B cell (primary cell): ENCODE measurements around the gene FAM177B. TPM values are rescaled to one million over a fixed set of nuclear protein-coding genes. Genes with fewer than 3 reads are reported as not detected.

Experiments
- ATAC-seq: fragments of 200-7000 bp; cut with Tn5 transposase; one replicate; pipeline ENCODE4 v1.10.0; 2021; ENCODE audit warnings: low read depth, mild to moderate bottlenecking, moderate number of reproducible peaks, moderate library complexity
- CTCF ChIA-PET: fragments of 350-600 bp; sonication (Branson Sonifier 250); formaldehyde crosslinking; loops from one replicate; lab custom pipeline; 2021; ENCODE audit warnings: antibody characterized with exemption, inconsistent platforms; lab: Charles Lee
- POLR2A ChIA-PET: fragments of 350-600 bp; sonication (Branson Sonifier 250); formaldehyde crosslinking; loops from one replicate; lab custom pipeline; 2021; ENCODE audit warnings: antibody characterized with exemption; lab: Charles Lee
- DNase-seq: peaks from one replicate; pipeline ENCODE4 v3.0.0; 2013
- H2AFZ ChIP-seq: 2 replicates; pipeline ENCODE4 v1.6.1; 2012; ENCODE audit warnings: mild to moderate bottlenecking, low read depth, low read length; ENCODE audit not compliant: insufficient read depth, poor library complexity, severe bottlenecking
- H3K27ac ChIP-seq, 2 donors: 1 replicate in 1 of 2; 2 replicates in 1 of 2; pipeline ENCODE4 v1.5.1; 2012 to 2013; ENCODE audit warnings: low read length in 2 of 2, mild to moderate bottlenecking in 2 of 2, moderate library complexity in 1 of 2
- H3K27me3 ChIP-seq, 4 experiments: fragments of 200-600 bp in 1 of 4; sonication (generic) in 1 of 4; replicated peaks in 1 of 4; 1 replicate in 2 of 4; 2 replicates in 2 of 4; pipeline versions ENCODE4 v1.6.1 to v1.7.0; 2013 to 2016; ENCODE audit warnings: low read length in 3 of 4, mild to moderate bottlenecking in 2 of 4, mixed read lengths in 1 of 4, moderate library complexity in 1 of 4; ENCODE audit not compliant: insufficient read depth in 4 of 4, control insufficient read depth in 3 of 4; ENCODE audit errors: control extremely low read depth in 1 of 4
- H3K36me3 ChIP-seq, 2 experiments: replicated peaks in 1 of 2; 1 replicate in 1 of 2; 2 replicates in 1 of 2; pipeline versions ENCODE4 v1.6.1 to v1.7.1; 2013; ENCODE audit warnings: low read length in 1 of 2; ENCODE audit not compliant: insufficient read depth in 2 of 2, control insufficient read depth in 1 of 2; ENCODE audit errors: control extremely low read depth in 1 of 2, extremely low read depth in 1 of 2
- H3K4me1 ChIP-seq, 2 donors: fragments of 200-600 bp in 1 of 2; sonication (generic) in 1 of 2; 1 replicate in 1 of 2; 2 replicates in 1 of 2; pipeline versions ENCODE4 v1.5.1 to v1.6.1; 2013 to 2017; ENCODE audit warnings: low read length in 2 of 2; ENCODE audit not compliant: control insufficient read depth in 2 of 2, insufficient read depth in 2 of 2
- H3K4me2 ChIP-seq: replicated peaks from 2 replicates; pipeline ENCODE3; 2012; ENCODE audit warnings: mild to moderate bottlenecking, low read depth, low read length; ENCODE audit not compliant: poor library complexity, severe bottlenecking
- H3K4me3 ChIP-seq, 5 experiments: fragments of 200-600 bp in 1 of 5; sonication (generic) in 1 of 5; 1 replicate in 3 of 5; 2 replicates in 2 of 5; pipeline versions ENCODE4 v1.5.1 to v1.7.0; 2011 to 2016; ENCODE audit warnings: low read length in 4 of 5, mild to moderate bottlenecking in 4 of 5, low read depth in 2 of 5, control low read depth in 1 of 5, moderate library complexity in 1 of 5; ENCODE audit not compliant: insufficient read depth in 1 of 5; ENCODE audit errors: control extremely low read depth in 1 of 5, extremely low read depth in 1 of 5
- H3K79me2 ChIP-seq: fragments of 200-600 bp; sonication (generic); one replicate; pipeline ENCODE4 v1.6.0; 2016; ENCODE audit warnings: low read length; ENCODE audit not compliant: control insufficient read depth, insufficient read depth
- H3K9ac ChIP-seq: fragments of 200-600 bp; sonication (generic); 2 replicates; pipeline ENCODE4 v1.6.1; 2017; ENCODE audit warnings: mild to moderate bottlenecking, low read length, moderate library complexity
- H3K9me3 ChIP-seq, 3 donors: one replicate each; pipeline versions ENCODE4 v1.6.1 to v1.7.1; 2013; ENCODE audit warnings: low read length in 2 of 3; ENCODE audit not compliant: control insufficient read depth in 2 of 3, insufficient read depth in 1 of 3; ENCODE audit errors: control extremely low read depth in 1 of 3
- H4K20me1 ChIP-seq: 2 replicates; pipeline ENCODE4 v1.6.0; 2012; ENCODE audit warnings: mild to moderate bottlenecking, low read length; ENCODE audit not compliant: insufficient read depth, control insufficient read depth, poor library complexity, severe bottlenecking
- H3K27ac Mint-ChIP-seq: one replicate; pipeline ENCODE4 v1.8.0; 2021; ENCODE audit warnings: mixed read lengths
- H3K27me3 Mint-ChIP-seq: one replicate; pipeline ENCODE4 v1.8.0; 2021; ENCODE audit warnings: mixed read lengths
- H3K4me1 Mint-ChIP-seq: one replicate; pipeline ENCODE4 v1.8.0; 2021; ENCODE audit warnings: mixed read lengths
- H3K4me3 Mint-ChIP-seq: one replicate; pipeline ENCODE4 v1.8.0; 2021; ENCODE audit warnings: mixed read lengths
- H3K9me3 Mint-ChIP-seq: one replicate; pipeline ENCODE4 v1.8.0; 2022; ENCODE audit warnings: mixed read lengths; ENCODE audit not compliant: insufficient read depth
- CTCF ChIP-seq: fragments of 200-600 bp; IDR thresholded peaks from one replicate; pipeline ENCODE4 v1.8.0; 2022; ENCODE audit warnings: antibody characterized with exemption, mild to moderate bottlenecking
- EZH2 ChIP-seq: IDR thresholded peaks from 2 replicates; pipeline ENCODE4 v1.6.1; 2012; ENCODE audit warnings: borderline replicate concordance, low read depth, mild to moderate bottlenecking, moderate library complexity, low read length; ENCODE audit not compliant: insufficient read depth, poor library complexity, severe bottlenecking
- WGBS: methylation state at CpG from one replicate; pipeline ENCODE4 v1.1.5; 2013; ENCODE audit warnings: missing lambda C conversion rate; ENCODE audit not compliant: insufficient coverage; 5-methylcytosine and 5-hydroxymethylcytosine counted together
- intact Hi-C: fragments of 100-400 bp; cut with micrococcal nuclease; formaldehyde crosslinking; loops from one replicate; pipeline ENCODE4 v1.10.0; 2022
- polyA plus RNA-seq: library from polyadenylated mRNA; depleted of rRNA; stranded (reverse); fragments of >200 nt; gene quantifications from 2 replicates; pipeline ENCODE4 v1.2.3, GENCODE V29; 2012
- total RNA-seq, 2 donors: library from RNA; stranded (reverse); fragments of 120-200 nt in 1 of 2; gene quantifications; 1 replicate in 1 of 2; 2 replicates in 1 of 2; pipeline versions ENCODE4 v1.2.3 to v1.2.4, GENCODE V29; 2013 to 2022

FAM177B gene
- total and polyA plus RNA-seq, 2 donors (not counting 1 experiment from before 2014, with no cell fraction given): 12.8 to 19.9 TPM

- CTCF ChIA-PET: interaction anchor here (0.5 to 1.9 kb wide), 5 partner anchors 10 to 324 kb away, joined by 3 to 5 read pairs (median 4); no protein-coding TSS in a partner anchor
- Histone ChIP-seq H3K79me2 (peaks cover 5% of the 10 kb centered on the region), H3K4me1 (peaks cover 24 to 26% of the 10 kb centered on the region in 2 donors), H3K27me3 (no peaks in the 10 kb centered on the region), H2AFZ (no peak overlapping the region), H4K20me1 (no peaks in the 10 kb centered on the region), H3K36me3 (peaks cover 0 to 2% of the 10 kb centered on the region in 2 experiments), H3K4me3 (no peak overlapping the region), H3K9ac (no peak overlapping the region), H3K27ac (no peak overlapping the region), H3K4me2 (no peak overlapping the region), H3K9me3 (peaks cover 0 to 3% (median 0%) of the 10 kb centered on the region in 3 donors)
- DNase-seq: no peak
- WGBS: 99% methylated on average over 10 of the region's 10 CpGs
- peaks cover 28% of the 10 kb centered on the region for H3K4me1 Mint-ChIP-seq
- intact Hi-C loops: no loop called here
- POLR2A ChIA-PET: interaction anchor here (0.6 kb wide), 1 partner anchor 1700 kb away, joined by 6 read pairs; no protein-coding TSS in a partner anchor
- H3K4me3 Mint-ChIP-seq: no peak overlapping the region
- no peak overlapping the region for H3K27ac Mint-ChIP-seq
- no peaks in the 10 kb centered on the region for H3K9me3 Mint-ChIP-seq
- H3K27me3 Mint-ChIP-seq: no peaks in the 10 kb centered on the region
- no peak for TF ChIP-seq EZH2
- TF ChIP-seq CTCF: no peak
- ATAC-seq: no peak
Measured at GRCh38 chr1:222757646-222758268, 20.8 kb downstream of the FAM177B start.

GRCh38 chr1:222759451-222760035 is 22.5 kb downstream of the FAM177B start:
- Histone ChIP-seq H3K4me2 (no peak overlapping the region), H3K9me3 (peaks cover 0 to under 1% (median 0%) of the 10 kb centered on the region in 3 donors), H3K9ac (no peak overlapping the region), H3K4me3 (no peak overlapping the region), H2AFZ (no peak overlapping the region), H4K20me1 (no peaks in the 10 kb centered on the region), H3K4me1 (peaks cover 9 to 10% of the 10 kb centered on the region in 2 donors), H3K27me3 (no peaks in the 10 kb centered on the region), H3K27ac (no peak overlapping the region), H3K36me3 (peaks cover 0 to 2% of the 10 kb centered on the region in 2 experiments), H3K79me2 (no peaks in the 10 kb centered on the region)
- Mint-ChIP-seq H3K27me3 (no peaks in the 10 kb centered on the region), H3K4me3 (no peak overlapping the region), H3K4me1 (peaks cover 14% of the 10 kb centered on the region), H3K27ac (no peak overlapping the region), H3K9me3 (no peaks in the 10 kb centered on the region)
- DNase-seq (no peak), ATAC-seq (no peak)
- no peak for TF ChIP-seq EZH2
- TF ChIP-seq CTCF: no peak
- 96% methylated on average over 4 of the region's 5 CpGs for WGBS
- CTCF ChIA-PET: interaction anchor here (1.1 kb wide), 1 partner anchor 9 kb away, joined by 3 read pairs; no protein-coding TSS in a partner anchor
- intact Hi-C loops: no loop called here
- POLR2A ChIA-PET: no interaction called here
